ENCODE results near the gene SUFU. TPM values are rescaled to one million over a fixed set of nuclear protein-coding genes. Genes with fewer than 3 reads are reported as not detected.

SUFU gene
- total RNA-seq, 4 donors from 2014 or later = 5.5 to 13.3 (median 8.2) TPM

DNA sequence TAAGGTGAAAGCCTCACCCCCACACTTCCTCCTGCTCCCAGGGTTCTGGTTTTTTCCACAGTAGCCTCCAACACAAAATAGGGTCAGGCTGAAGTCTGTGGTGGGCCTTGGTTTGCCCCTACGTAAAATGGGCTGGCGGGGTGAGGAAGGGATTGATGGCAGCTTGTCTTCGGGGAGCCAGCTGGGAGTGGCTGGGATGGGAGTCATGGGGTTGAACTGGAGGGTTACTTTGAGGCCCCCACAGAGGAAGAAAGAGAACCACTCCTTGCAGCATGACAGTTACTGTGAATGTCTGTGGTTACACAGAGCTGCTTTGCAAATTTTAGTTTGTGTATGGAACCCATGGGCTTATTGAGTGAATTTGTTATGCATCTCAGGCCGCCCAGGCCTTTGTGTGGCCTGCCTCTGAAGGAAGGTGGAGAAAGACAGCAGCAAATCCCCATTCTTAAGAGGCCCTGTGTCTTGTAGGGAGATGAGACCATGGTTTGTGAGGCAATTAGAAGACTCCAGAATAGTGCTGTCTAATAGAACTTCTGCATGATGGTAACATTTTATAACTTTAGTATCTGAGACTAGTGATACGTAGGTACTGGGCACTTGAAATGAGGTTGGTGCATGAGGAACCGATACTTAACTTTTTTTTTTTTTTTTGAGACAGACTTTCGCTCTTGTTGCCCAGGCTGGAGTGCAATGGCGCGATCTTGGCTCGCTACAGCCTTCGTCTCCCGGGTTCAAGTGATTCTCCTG is 148.6 kb downstream of the SUFU start:
- TF ChIP-seq, protein P1, sequence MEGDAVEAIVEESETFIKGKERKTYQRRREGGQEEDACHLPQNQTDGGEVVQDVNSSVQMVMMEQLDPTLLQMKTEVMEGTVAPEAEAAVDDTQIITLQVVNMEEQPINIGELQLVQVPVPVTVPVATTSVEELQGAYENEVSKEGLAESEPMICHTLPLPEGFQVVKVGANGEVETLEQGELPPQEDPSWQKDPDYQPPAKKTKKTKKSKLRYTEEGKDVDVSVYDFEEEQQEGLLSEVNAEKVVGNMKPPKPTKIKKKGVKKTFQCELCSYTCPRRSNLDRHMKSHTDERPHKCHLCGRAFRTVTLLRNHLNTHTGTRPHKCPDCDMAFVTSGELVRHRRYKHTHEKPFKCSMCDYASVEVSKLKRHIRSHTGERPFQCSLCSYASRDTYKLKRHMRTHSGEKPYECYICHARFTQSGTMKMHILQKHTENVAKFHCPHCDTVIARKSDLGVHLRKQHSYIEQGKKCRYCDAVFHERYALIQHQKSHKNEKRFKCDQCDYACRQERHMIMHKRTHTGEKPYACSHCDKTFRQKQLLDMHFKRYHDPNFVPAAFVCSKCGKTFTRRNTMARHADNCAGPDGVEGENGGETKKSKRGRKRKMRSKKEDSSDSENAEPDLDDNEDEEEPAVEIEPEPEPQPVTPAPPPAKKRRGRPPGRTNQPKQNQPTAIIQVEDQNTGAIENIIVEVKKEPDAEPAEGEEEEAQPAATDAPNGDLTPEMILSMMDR (IDR thresholded peaks at IDR 0.05; ENCODE audit: low read depth) = no peak

GRCh38 chr10:102653060-102653459 is 149.3 kb downstream of the SUFU start:
- TF ChIP-seq, protein P1 (IDR thresholded peaks at IDR 0.05; ENCODE audit: low read depth) = no peak

- TF ChIP-seq, protein P1 (IDR thresholded peaks at IDR 0.05; ENCODE audit: low read depth) = no peak
Observed at GRCh38 chr10:102654566-102654965, 150.8 kb downstream of the SUFU start.

GRCh38 chr10:102654969-102655368 is 151.2 kb downstream of the SUFU start:
- TF ChIP-seq, protein P1 (IDR thresholded peaks at IDR 0.05; ENCODE audit: low read depth) = no peak

DNA sequence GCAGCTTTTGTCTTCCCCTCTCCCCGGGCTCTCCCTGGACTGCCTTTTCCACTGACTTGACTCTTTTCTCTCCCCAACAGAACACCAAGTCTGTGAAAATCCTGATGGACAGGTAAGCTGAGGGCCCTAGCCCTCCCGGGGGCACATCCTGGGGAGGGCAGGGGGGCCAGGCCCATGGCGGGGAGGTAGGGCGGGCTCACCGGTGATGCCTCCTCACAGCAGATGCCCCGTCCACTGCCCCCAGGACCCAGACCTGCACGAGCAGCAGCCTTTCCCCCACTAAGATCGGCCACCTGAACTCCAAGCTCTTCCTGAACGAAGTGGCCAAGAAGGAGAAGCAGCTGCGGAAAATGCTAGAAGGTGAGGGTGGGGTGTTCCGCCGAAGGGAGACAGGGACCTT is 152.3 kb downstream of the SUFU start:
- TF ChIP-seq, protein P1 (IDR thresholded peaks at IDR 0.05; ENCODE audit: low read depth) = no peak

DNA sequence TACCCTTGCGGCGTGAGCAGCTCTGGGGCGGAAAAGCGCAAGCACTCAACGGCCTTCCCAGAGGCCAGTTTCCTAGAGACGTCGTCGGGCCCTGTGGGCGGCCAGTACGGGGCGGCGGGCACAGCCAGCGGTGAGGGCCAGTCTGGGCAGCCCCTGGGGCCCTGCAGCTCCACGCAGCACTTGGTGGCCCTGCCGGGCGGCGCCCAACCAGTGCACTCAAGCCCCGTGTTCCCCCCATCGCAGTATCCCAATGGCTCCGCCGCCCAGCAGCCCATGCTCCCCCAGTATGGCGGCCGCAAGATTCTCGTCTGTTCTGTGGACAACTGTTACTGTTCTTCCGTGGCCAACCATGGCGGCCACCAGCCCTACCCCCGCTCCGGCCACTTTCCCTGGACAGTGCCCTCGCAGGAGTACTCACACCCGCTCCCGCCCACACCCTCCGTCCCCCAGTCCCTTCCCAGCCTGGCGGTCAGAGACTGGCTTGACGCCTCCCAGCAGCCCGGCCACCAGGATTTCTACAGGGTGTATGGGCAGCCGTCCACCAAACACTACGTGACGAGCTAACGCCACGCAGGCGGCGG is 153.1 kb downstream of the SUFU start:
- TF ChIP-seq, protein P1 (IDR thresholded peaks at IDR 0.05; ENCODE audit: low read depth) = no peak

- TF ChIP-seq, protein P1 (IDR thresholded peaks at IDR 0.05; ENCODE audit: low read depth) = no peak
Observed at GRCh38 chr10:102657451-102657850, 153.7 kb downstream of the SUFU start.

All from subcutaneous adipose tissue (tissue), 4 donors.